HepG2 (cell line): ENCODE data around the gene RNASE8. TPM values are rescaled to one million over a fixed set of nuclear protein-coding genes. Genes with fewer than 3 reads are reported as not detected.

ENCODE experiments used
- ARID5B ChIP-seq: IDR thresholded peaks from 2 replicates; pipeline ENCODE4 v1.4.0; 2020; ENCODE audit warnings: mild to moderate bottlenecking, missing genetic modification reagents
- ARNT2 ChIP-seq: sonication (generic); formaldehyde crosslinking; IDR thresholded peaks from 2 replicates; pipeline ENCODE4 v1.8.0; 2022; ENCODE audit warnings: mild to moderate bottlenecking, low read depth, missing genetic modification reagents, moderate library complexity
- ATM ChIP-seq: fragments of 450-650 bp; IDR thresholded peaks from 2 replicates; pipeline ENCODE4 v1.7.1; 2017; ENCODE audit warnings: mild to moderate bottlenecking, borderline replicate concordance
- EEA1 ChIP-seq: sonication (generic); formaldehyde crosslinking; IDR thresholded peaks from 2 replicates; pipeline ENCODE4 v1.5.1; 2020; ENCODE audit warnings: mild to moderate bottlenecking, missing genetic modification reagents, borderline replicate concordance
- HNRNPLL ChIP-seq: fragments of 200-400 bp; formaldehyde crosslinking; IDR thresholded peaks from 2 replicates; pipeline ENCODE4 v1.6.1; 2017; ENCODE audit warnings: mild to moderate bottlenecking, low read depth, low read length; ENCODE audit not compliant: poor library complexity, severe bottlenecking
- IRF9 ChIP-seq: sonication (generic); formaldehyde crosslinking; IDR thresholded peaks from 2 replicates; pipeline ENCODE4 v1.8.0; 2022; ENCODE audit warnings: missing genetic modification reagents, mild to moderate bottlenecking, borderline replicate concordance
- MED1 ChIP-seq: sonication (generic); formaldehyde crosslinking; IDR thresholded peaks from 2 replicates; pipeline ENCODE4 v1.4.0; 2020; ENCODE audit warnings: missing genetic modification reagents
- MEIS1 ChIP-seq: sonication (generic); formaldehyde crosslinking; IDR thresholded peaks from 2 replicates; pipeline ENCODE4 v1.9.0; 2021; ENCODE audit warnings: mild to moderate bottlenecking, missing genetic modification reagents, moderate library complexity, borderline replicate concordance
- MTF1 ChIP-seq: sonication (generic); formaldehyde crosslinking; IDR thresholded peaks from 2 replicates; pipeline ENCODE4 v1.5.0; 2020; ENCODE audit warnings: missing genetic modification reagents
- RAD21 ChIP-seq: fragments of 450-650 bp; formaldehyde crosslinking; IDR thresholded peaks from 2 replicates; pipeline ENCODE4 v1.5.0; 2020; ENCODE audit warnings: mild to moderate bottlenecking
- SRF ChIP-seq: IDR thresholded peaks from 2 replicates; pipeline ENCODE4 v1.6.1; 2011; ENCODE audit warnings: mild to moderate bottlenecking, low read depth, low read length, moderate library complexity
- ZBTB20 ChIP-seq: sonication (generic); formaldehyde crosslinking; IDR thresholded peaks from 2 replicates; pipeline ENCODE4 v1.8.1; 2023; ENCODE audit warnings: missing genetic modification reagents, low read depth, mild to moderate bottlenecking, borderline replicate concordance
- ZIK1 ChIP-seq: sonication (generic); formaldehyde crosslinking; IDR thresholded peaks from 2 replicates; pipeline ENCODE4 v1.5.0; 2020; ENCODE audit warnings: mild to moderate bottlenecking, low read depth, missing genetic modification reagents, borderline replicate concordance
- ZNF142 ChIP-seq: sonication (generic); formaldehyde crosslinking; IDR thresholded peaks from 2 replicates; pipeline ENCODE4 v1.4.0; 2020; ENCODE audit warnings: missing genetic modification reagents
- ZNF414 ChIP-seq: sonication (generic); formaldehyde crosslinking; IDR thresholded peaks from 2 replicates; pipeline ENCODE4 v1.5.0; 2020; ENCODE audit warnings: missing genetic modification reagents
- ZNF496 ChIP-seq: sonication (generic); formaldehyde crosslinking; IDR thresholded peaks from 2 replicates; pipeline ENCODE4 v1.8.1; 2023; ENCODE audit warnings: mild to moderate bottlenecking, moderate library complexity, missing genetic modification reagents; ENCODE audit not compliant: insufficient replicate concordance
- polyA plus RNA-seq, 8 experiments: library from polyadenylated mRNA; depleted of rRNA in 3 of 8; stranded (reverse) in 7 of 8; unstranded in 1 of 8; fragments of >200 nt; fragmentation: Illumina TruSeq in 4 of 8; extraction: Trizol in 4 of 8; gene quantifications; 2 replicates each; pipeline versions ENCODE4 v1.2.1 to v1.2.3, GENCODE V29; 2011 to 2016; ENCODE audit warnings: low read depth in 4 of 8, missing spikeins in 1 of 8, mixed read lengths in 1 of 8; ENCODE audit not compliant: insufficient read depth in 1 of 8
- total RNA-seq, 5 experiments: library from RNA; depleted of rRNA; stranded (reverse); fragments of >200 nt; fragmentation: Illumina TruSeq; extraction: Trizol; gene quantifications; 2 replicates each; pipeline ENCODE4 v1.2.3, GENCODE V29; 2016; ENCODE audit warnings: low read depth in 1 of 5

Gene RNASE8
- total and polyA plus RNA-seq, 2 of the 13 experiments (the other 11 are each of a cell fraction or from before 2014, with no cell fraction given) = not detected

DNA sequence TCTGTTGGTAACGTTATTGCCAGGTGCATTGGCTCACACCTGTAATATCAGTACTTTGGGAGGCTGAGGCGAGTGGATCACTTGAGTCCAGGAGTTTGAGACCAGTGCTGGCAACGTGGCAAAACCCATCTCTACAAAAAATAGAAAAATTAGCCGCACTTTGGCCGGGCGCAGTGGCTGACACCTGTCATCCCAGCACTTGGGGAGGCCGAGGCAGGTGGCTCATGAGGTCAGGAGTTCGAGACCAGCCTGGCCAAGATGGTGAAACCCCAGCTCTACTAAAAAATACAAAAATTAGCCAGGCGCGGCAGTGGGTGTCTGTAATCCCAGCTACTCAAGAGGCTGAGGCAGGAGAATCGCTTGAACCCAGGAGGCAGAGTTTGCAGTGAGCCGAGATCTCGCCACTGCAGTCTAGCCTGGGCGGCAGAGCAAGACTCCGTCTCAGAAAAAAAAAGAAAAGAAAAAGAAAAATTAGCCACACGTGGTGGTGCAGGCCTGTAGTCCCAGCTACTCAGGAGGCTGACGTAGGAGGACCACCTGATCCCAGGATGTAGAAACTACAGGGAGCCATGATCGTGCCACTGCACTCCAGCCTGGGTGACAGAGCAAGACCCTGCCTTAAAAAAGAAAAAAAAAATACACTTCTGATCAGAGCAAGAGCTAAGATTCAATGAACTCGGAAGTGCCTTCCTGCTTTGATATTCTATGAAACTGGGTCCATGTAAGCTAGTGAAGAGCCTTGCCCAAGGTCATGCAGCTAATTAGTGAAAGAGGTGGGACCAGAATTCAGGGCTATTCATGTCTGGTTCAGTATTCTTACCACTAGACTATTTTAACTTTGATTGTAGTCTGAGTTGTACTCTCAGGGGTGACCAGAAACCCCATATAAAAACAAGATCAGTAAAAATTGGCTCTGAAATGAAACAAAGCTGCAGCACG lies 4.2 kb upstream of the RNASE8 start (continued):
- TF ChIP-seq ATM = no peak
- TF ChIP-seq ZBTB20 (CRISPR knock-in tag) = no peak
- TF ChIP-seq ZNF414 (CRISPR knock-in tag) = no peak
- TF ChIP-seq ARID5B (CRISPR knock-in tag) = 0 out of 2 replicates have a peak, but pooled peaks have one; percentile 18
- no peak for TF ChIP-seq HNRNPLL
- no peak for TF ChIP-seq ZNF142
- no peak for TF ChIP-seq MTF1
- TF ChIP-seq SRF = no peak
- TF ChIP-seq ZIK1 (CRISPR knock-in tag) = no peak
- TF ChIP-seq IRF9 = no peak
- TF ChIP-seq ZNF496 (CRISPR knock-in tag) = no peak
- 0 out of 2 replicates have a peak, but pooled peaks have one; percentile 20 for TF ChIP-seq EEA1
- TF ChIP-seq RAD21 = no peak
- no peak for TF ChIP-seq MEIS1 (CRISPR knock-in tag)
- peak; percentile 24; the same call in 1 of the 2 replicates for TF ChIP-seq MED1
- peak; percentile 53; the same call in 1 of the 2 replicates for TF ChIP-seq ARNT2 (CRISPR knock-in tag)
